Measurements from ENCODE around the gene TIGAR.

TIGAR gene

GRCh38 chr12:4303750-4304149, 17.3 kb upstream of the TIGAR start:
- peak; percentile 68 for DNase-seq (ENCODE audit: low spot score)

GRCh38 chr12:4307593-4308333, 13.2 kb upstream of the TIGAR start:
- DNase-seq (ENCODE audit: low spot score), result peak; percentile 85

DNA sequence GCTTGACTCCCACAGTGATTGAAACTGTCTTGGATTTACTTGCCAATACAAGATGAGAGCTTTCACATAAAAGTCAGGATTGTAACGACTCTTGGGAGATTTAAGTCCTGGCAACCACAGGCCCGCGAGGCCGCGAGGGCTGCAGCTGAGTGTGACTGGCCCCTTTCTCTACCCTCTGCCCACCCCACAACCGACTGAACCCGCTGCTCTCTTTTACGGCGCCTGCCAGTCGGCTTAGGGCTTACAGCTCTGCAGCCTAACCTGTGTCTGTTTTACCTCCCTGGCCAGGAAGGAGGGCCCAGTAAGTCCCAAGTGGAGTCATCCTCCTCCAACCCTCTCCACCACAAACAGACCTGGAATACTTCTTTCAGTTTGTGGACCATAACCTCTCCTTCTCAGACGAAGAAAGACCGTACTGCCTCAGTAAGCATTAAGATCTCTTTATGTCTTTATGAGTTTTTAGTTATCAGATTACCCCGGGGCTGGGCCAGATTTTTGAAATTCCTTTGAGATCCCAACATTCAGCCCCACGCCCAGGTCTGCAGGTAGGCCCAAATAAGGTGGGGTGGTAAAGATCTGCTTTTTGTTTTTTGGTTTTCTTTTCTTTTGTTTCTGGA, 12.6 kb upstream of the TIGAR start:
- DNase-seq (ENCODE audit: low spot score), result no peak

DNA sequence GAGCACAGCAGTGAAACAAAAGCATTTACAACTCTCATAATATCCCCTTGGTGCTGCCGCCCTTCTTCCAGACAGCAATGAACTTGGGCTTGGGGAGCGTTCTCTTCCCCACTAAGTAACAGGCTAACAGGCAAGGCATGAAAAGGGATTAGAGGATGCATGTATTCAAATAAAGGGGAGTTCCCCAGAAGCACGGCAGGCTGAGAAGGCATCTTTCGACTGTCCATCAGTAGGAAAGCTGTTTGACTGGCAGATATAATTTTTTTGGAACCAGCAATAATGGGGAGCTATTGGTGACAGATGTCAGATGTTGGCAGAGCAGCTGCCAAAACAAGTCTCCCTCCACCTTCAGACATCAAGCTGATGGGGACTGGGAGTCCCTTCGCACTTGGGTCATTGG, 9.2 kb upstream of the TIGAR start:
- no peak for DNase-seq (ENCODE audit: low spot score)

- DNase-seq (ENCODE audit: low spot score), result no peak
Measured at GRCh38 chr12:4312251-4312650, 8.8 kb upstream of the TIGAR start.

- no peak for DNase-seq (ENCODE audit: low spot score)
Measured at GRCh38 chr12:4320497-4320852, 538 bp upstream of the TIGAR start.

DNA sequence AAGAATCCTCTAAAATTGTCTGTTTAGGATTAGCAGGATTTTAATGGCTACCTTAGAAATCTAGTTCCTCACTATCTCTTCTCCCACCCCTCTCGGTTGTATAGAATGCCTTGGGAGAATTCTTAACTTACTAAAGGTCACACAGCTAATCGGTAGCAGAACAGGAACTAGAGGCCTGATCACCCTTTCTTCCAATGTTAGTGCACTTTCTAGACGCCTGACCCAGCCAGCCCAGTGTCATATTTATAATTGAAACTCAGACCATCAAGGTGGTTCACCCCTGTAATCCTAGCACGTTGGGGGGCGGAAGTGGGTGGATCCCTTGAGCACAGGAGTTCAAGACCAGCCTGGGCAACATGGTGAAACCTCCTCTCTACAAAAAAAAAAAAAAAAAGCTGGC, 1.7 kb downstream of the TIGAR start:
- DNase-seq (ENCODE audit: low spot score), result no peak

DNA sequence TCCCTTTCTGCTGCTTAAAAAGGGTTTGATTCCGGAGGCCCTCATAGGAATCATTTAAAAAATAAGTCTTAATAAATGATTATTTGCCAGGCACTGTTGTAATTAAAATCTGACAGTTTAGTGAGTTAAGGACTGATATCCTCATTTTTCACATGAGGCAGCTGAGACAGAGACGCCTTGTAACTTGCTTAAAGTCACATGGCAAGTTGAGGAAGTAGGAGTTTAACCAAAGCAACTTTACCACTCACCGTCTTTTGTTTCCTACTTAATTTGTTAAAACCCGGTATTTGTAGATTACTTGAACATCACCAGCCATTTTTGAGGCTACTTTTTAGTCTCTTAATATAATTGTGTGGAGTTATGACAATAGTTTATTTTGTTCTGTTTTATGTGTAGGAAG, 2.4 kb downstream of the TIGAR start:
- DNase-seq (ENCODE audit: low spot score), result no peak

- peak; percentile 89 for DNase-seq (ENCODE audit: low spot score)
Measured at GRCh38 chr12:4324366-4324765, 3.4 kb downstream of the TIGAR start.

GRCh38 chr12:4325966-4326365, 5.0 kb downstream of the TIGAR start:
- DNase-seq (ENCODE audit: low spot score), result no peak

DNA sequence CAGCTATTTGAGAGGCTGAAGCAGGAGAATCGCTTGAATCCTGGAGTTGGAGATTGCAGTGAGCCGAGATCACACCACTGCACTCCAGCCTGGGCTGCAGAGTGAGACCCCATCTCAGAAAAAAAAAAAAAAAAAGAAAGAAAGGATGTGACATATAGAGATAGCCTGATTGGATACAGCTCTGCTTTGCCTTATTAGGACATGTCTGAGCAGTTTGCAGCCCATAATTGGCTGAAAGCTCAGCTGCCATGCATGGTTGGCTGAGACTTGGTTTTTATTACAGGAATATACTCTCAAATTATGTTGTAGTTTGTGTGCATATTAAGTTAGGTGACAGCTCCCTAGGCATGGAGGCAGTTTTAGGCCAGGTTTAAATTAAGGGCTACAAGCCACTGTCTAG, 6.3 kb downstream of the TIGAR start:
- DNase-seq (ENCODE audit: low spot score), result no peak

DNA sequence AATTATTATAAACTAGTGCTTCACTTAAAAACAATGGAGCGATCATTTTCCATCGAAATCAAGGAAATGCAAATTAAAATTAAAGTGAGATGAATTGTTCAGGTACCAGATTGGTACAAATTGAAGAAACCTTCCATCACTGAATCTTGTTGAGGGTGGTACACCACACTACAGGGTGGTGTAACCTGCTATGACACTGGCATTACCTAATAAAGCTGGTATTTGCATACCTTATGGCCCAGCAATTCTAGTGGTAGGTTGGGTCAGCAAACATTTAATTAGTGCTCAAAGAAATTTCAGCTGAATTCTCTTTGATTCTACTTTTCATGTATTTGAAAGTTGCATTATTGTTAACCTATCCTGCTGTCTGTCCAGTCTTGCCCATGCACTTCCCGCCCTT, 9.2 kb downstream of the TIGAR start:
- no peak for DNase-seq (ENCODE audit: low spot score)

DNA sequence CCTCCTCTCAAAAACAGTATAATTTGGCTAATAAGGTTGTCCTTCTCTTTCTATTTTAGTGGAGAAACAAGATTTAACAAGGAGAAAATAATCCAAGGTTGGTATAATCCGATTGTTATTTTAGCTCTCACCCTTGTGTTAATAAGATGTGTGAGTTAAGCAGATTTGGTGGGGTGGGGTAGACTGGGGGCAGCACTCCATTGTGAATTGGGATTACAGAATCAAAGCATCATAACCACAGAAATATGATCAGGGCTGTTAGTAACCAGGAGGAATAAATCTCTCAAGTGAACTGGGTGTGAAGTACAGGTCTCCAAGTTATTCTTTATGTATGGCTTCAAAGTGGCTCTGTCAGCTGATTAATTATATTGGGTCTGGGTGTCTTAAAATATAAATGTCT, 10.2 kb downstream of the TIGAR start:
- DNase-seq (ENCODE audit: low spot score), result peak; percentile 77

DNA sequence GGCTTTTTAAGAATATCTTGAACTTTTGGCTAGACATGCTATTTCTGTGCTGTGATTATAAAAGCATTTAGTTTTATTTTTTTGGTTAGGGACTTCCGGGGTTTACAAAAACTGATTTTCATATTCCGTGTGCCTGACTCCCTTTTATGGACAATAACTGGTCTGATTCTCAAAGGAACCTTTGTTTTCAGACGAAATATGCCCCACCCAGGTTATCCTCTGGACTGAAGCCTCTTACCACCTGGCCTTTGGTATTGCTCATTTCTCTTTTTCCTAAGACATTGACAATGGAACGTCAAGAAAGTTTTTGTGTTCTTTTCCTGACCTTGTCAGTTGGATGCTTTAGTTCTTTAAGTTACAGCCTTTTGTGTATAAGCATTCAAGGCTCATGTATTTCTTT, 10.8 kb downstream of the TIGAR start:
- no peak for DNase-seq (ENCODE audit: low spot score)

DNA sequence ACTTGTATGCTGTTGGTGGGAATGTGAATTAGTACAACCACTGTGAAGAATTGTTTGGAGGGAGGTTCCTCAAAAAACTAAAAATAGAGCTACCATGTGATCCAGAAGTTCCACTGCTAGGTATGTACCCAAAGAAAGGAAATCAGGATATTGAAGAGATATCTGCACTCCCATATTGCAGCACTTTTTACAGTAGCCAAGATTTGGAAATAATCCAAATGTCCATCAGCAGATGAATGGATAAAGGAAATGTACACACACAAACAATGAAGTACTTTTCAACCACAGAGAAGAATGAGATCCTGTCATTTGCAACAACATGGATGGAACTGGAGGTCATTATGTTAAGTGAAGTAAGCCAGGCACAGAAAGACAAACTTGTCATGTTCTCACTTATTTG, 25.9 kb downstream of the TIGAR start:
- DNase-seq (ENCODE audit: low spot score), result no peak

DNA sequence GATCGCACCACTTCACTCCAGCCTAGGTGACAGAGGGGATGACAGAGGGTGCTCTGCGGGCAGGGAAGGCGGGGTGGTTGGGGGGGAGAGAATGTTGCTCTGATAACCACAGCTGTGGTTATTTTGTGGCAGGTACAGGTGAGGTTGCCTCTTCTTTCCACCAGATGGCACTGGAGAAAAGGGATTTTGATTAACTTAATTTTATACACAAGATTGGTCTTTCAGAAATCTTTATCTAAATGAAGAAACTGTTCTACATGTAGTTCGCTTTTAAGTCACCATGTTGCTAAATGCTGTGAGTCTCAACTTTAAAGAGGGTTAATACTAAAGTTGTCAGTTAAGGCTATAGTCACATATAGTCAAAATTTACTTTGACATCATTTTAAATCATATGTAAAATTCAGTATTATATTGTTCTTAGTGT, 32.8 kb downstream of the TIGAR start:
- DNase-seq (ENCODE audit: low spot score), result peak; percentile 58

- no peak for DNase-seq (ENCODE audit: low spot score)
Measured at GRCh38 chr12:4355156-4356040, 34.4 kb downstream of the TIGAR start.

GRCh38 chr12:4356041-4356327, 35.0 kb downstream of the TIGAR start:
- DNase-seq (ENCODE audit: low spot score), result peak; percentile 53

DNA sequence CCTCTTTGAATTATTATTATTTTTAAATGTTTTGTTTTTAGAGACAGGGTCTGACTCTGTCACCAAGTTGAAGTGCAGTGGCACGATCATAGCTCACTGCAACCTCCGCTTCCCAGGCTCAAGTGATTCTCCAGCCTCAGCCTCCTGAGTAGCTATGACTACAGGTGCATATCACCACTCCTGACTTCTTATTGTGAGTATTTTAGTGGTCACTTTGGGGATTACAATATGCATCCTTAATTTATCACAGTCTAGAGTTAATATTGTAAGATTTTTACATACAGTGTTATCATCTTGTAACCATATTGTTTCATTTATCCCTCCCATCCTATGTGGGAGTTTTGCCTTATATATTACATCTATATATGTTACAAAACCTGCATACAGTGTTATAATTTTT, 45.1 kb downstream of the TIGAR start:
- DNase-seq (ENCODE audit: low spot score), result no peak

DNA sequence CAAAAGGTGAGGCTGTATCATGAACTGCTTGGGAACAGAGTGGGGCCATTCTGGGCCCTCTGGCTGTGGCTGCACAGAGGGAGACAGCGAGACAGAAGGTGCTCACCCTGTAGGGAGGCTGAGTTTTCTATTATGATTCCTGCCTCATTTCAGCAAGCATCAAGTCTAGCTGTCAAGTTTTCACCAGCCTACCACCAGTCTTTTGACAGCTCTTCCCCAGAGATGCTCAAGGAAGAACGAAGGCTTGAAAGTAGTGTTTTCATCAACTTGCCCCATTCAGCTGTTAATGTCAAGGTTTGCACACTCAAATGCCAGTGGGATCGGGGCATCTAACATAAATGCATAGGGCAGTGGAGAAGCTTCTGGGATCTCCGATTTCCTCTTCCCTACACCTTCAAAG, 48.5 kb downstream of the TIGAR start:
- no peak for DNase-seq (ENCODE audit: low spot score)

GRCh38 chr12:4370265-4370664, 49.3 kb downstream of the TIGAR start:
- DNase-seq (ENCODE audit: low spot score), result no peak

- no peak for DNase-seq (ENCODE audit: low spot score)
Measured at GRCh38 chr12:4372653-4373052, 51.6 kb downstream of the TIGAR start.

- DNase-seq (ENCODE audit: low spot score), result no peak
Measured at GRCh38 chr12:4375449-4375848, 54.4 kb downstream of the TIGAR start.
